NOMO-1 (cell line): ENCODE results near the gene TMEM62.

Experiments used
- DNase-seq, 2 experiments: peaks; one replicate each; lab custom pipeline; 2025; ENCODE audit not compliant: unreplicated experiment in 2 of 2; lab: John Stamatoyannopoulos, UW

The TMEM62 gene

GRCh38 chr15:43133430-43134156, at the start of gene TMEM62:
Gene TMEM62 (plus strand): TSS chr15:43133586. CDS start chr15:43133803, 217 bp downstream.
- DNase-seq: peak; percentile 86 to 90

- no peak for DNase-seq
These were observed 47.5 kb upstream of the TMEM62 start for GRCh38 chr15:43085921-43086320.

- no peak for DNase-seq
These were observed 46.8 kb upstream of the TMEM62 start for GRCh38 chr15:43086551-43086950.

GRCh38 chr15:43091859-43092258, 41.5 kb upstream of the TMEM62 start:
- no peak for DNase-seq

GRCh38 chr15:43093026-43093425, 40.4 kb upstream of the TMEM62 start:
- DNase-seq: peak; percentile 53 to 87

GRCh38 chr15:43094416-43095030, 38.9 kb upstream of the TMEM62 start:
- no peak for DNase-seq

GRCh38 chr15:43095243-43095642, 38.1 kb upstream of the TMEM62 start:
- no peak for DNase-seq

- no peak for DNase-seq
These were observed 37.6 kb upstream of the TMEM62 start for GRCh38 chr15:43095708-43096347.

- DNase-seq: no peak
These were observed 37.0 kb upstream of the TMEM62 start for GRCh38 chr15:43096411-43096810.

- no peak for DNase-seq
These were observed 34.1 kb upstream of the TMEM62 start for GRCh38 chr15:43099105-43099845.

GRCh38 chr15:43100971-43101370, 32.4 kb upstream of the TMEM62 start:
- no peak for DNase-seq

- no peak for DNase-seq
These were observed 31.2 kb upstream of the TMEM62 start for GRCh38 chr15:43102187-43102586.

GRCh38 chr15:43103907-43104306, 29.5 kb upstream of the TMEM62 start:
- no peak for DNase-seq

GRCh38 chr15:43104426-43104825, 29.0 kb upstream of the TMEM62 start:
- no peak for DNase-seq

- peak in 1 of 2 experiments; percentile 53 for DNase-seq
These were observed 28.2 kb upstream of the TMEM62 start for GRCh38 chr15:43105077-43105736.

- peak; percentile 84 to 86 for DNase-seq
These were observed 27.5 kb upstream of the TMEM62 start, which contains the start of gene UBR1 for GRCh38 chr15:43105778-43106485. Gene UBR1 (minus strand): TSS chr15:43106038. CDS start chr15:43106022, 16 bp downstream.

- no peak for DNase-seq
These were observed 26.9 kb upstream of the TMEM62 start for GRCh38 chr15:43106486-43106829.

- DNase-seq: peak in 1 of 2 experiments; percentile 63
These were observed 25.6 kb upstream of the TMEM62 start for GRCh38 chr15:43107751-43108150.

- DNase-seq: no peak
These were observed 22.0 kb upstream of the TMEM62 start for GRCh38 chr15:43111354-43111753.

- no peak for DNase-seq
These were observed 15.1 kb upstream of the TMEM62 start for GRCh38 chr15:43118286-43118685.
